Measurements from ENCODE around the gene POU2F1.

GRCh38 chr1:167469280-167469965, 248.7 kb downstream of the POU2F1 start:
- TF ChIP-seq CTCF (IDR thresholded peaks at IDR 0.05; ENCODE audit: poor library complexity, severe bottlenecking) (no peak), EP300 (conservative IDR thresholded peaks at IDR 0.05; ENCODE audit: poor library complexity, severe bottlenecking) (no peak), SMC3 (conservative IDR thresholded peaks at IDR 0.05; ENCODE audit: poor library complexity) (no peak), REST (IDR thresholded peaks at IDR 0.05; ENCODE audit: borderline replicate concordance) (no peak), EZH2 (IDR thresholded peaks at IDR 0.05; ENCODE audit: borderline replicate concordance, insufficient read depth, low read length, poor library complexity, severe bottlenecking) (no peak)
